Esophagus squamous epithelium (tissue), 4 donors: ENCODE data around the gene SGMS1.

ENCODE experiments used
- CTCF ChIP-seq, 6 experiments: fragments of 450-650 bp in 4 of 6; fragments of 200-600 bp in 2 of 6; sonication (generic) in 2 of 6; IDR thresholded peaks; one replicate each; pipeline ENCODE4 v1.5.1; 2016 to 2019; ENCODE audit warnings: antibody characterized with exemption in 6 of 6, mild to moderate bottlenecking in 4 of 6, moderate library complexity in 4 of 6
- POLR2A ChIP-seq, 4 donors: fragments of 450-650 bp; IDR thresholded peaks; one replicate each; pipeline ENCODE4 v1.6.1; 2017; ENCODE audit warnings: antibody characterized with exemption in 4 of 4, mild to moderate bottlenecking in 4 of 4, moderate library complexity in 3 of 4

- TF ChIP-seq CTCF (IDR thresholded peaks at IDR 0.05) (no peak), POLR2A (IDR thresholded peaks at IDR 0.05) (no peak)
Measured at GRCh38 chr10:50545846-50546245, 77.9 kb downstream of the SGMS1 start.
